ENCODE measurements around the gene PTPRN2. TPM values are rescaled to one million over a fixed set of nuclear protein-coding genes. Genes with fewer than 3 reads are reported as not detected.

Gene PTPRN2
- total and polyA plus RNA-seq, 2 of the 13 experiments (the other 11 are each of a cell fraction or from before 2014, with no cell fraction given) = 2.5 to 24.2 TPM

DNA sequence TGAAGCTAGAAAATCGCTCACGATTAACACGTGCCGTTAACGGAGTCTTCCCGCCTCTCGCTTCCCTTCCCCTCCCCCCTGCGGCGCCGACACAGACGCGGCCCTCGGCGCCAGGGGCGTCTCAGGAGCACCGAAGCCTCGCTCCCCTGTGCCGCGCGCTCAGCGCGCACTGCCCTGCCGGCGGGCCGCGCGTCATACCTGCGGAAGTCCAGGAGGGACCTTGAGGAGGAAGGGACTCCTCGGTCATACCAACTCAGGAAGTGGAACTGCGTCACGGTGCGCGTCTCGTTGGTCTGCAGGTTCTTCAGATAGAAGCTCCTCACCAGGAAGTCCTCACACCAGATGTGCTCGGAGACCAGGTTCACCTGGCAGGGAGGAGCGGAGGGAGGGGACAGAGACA lies 1011.2 kb downstream of the PTPRN2 start:
- 91% methylated on average over 36 of the region's 36 CpGs for WGBS (ENCODE audit: low lambda C conversion rate)
- in situ Hi-C loops (cut with HindIII; ENCODE audit: extremely low pct_ligation_motif_present, low pct_unique_long_range_greater_than_20kb) (no loop called here), intact Hi-C loops (cut with micrococcal nuclease; ENCODE audit: unreplicated experiment) (no loop called here)
- no peak overlapping the region for H3K4me3 ChIP-seq (replicated peaks in 1 of 3; ENCODE audit: insufficient read depth in 1 of 3, low read depth in 2 of 3, low read length in 3 of 3)
- FAIRE-seq = no peak
- H3K79me2 ChIP-seq (ENCODE audit: insufficient read depth, low read length) = no peaks in the 10 kb centered on the region
- no peaks in the 10 kb centered on the region for H4K20me1 ChIP-seq (ENCODE audit: insufficient read depth, low read length)
- BruUV-seq (replicated peaks) = no TSS peak
- ChIA-PET CTCF (ENCODE audit: low intra/inter-chr PET ratio, low total read pairs) (no interaction called here), POLR2A (no interaction called here)
- DNase-seq (ENCODE audit: low spot score) = no peak
- no peak overlapping the region for H2AFZ ChIP-seq (ENCODE audit: low read length)
- no peaks in the 10 kb centered on the region for H3K36me3 ChIP-seq (replicated peaks in 1 of 2; ENCODE audit: control insufficient read depth in 1 of 2, insufficient read depth in 2 of 2, low read length in 2 of 2)
- H3K27ac ChIP-seq (ENCODE audit: extremely low read length, insufficient read depth, low read length) = no peak overlapping the region
- H3K27me3 ChIP-seq (ENCODE audit: control insufficient read depth in 1 of 2, insufficient read depth in 2 of 2, low read length in 2 of 2) = peaks cover 3 to 29% of the 10 kb centered on the region in 2 experiments; a peak in 4 of 5 replicates
- no peak overlapping the region for H3K9ac ChIP-seq (ENCODE audit: insufficient read depth, low read depth, low read length)
- H3K9me3 ChIP-seq (ENCODE audit: low read length) = no peaks in the 10 kb centered on the region
- no peak for ATAC-seq
- no peak overlapping the region for H3K4me2 ChIP-seq (ENCODE audit: low read depth, low read length)
- 0 out of 2 replicates have a peak, but pooled peaks cover 7% of the 10 kb centered on the region for H3K4me1 ChIP-seq (ENCODE audit: insufficient read depth, low read length)
- TF ChIP-seq FOXA3 (CRISPR knock-in tag; IDR thresholded peaks at IDR 0.05) = no peak
- TF ChIP-seq, protein P1, sequence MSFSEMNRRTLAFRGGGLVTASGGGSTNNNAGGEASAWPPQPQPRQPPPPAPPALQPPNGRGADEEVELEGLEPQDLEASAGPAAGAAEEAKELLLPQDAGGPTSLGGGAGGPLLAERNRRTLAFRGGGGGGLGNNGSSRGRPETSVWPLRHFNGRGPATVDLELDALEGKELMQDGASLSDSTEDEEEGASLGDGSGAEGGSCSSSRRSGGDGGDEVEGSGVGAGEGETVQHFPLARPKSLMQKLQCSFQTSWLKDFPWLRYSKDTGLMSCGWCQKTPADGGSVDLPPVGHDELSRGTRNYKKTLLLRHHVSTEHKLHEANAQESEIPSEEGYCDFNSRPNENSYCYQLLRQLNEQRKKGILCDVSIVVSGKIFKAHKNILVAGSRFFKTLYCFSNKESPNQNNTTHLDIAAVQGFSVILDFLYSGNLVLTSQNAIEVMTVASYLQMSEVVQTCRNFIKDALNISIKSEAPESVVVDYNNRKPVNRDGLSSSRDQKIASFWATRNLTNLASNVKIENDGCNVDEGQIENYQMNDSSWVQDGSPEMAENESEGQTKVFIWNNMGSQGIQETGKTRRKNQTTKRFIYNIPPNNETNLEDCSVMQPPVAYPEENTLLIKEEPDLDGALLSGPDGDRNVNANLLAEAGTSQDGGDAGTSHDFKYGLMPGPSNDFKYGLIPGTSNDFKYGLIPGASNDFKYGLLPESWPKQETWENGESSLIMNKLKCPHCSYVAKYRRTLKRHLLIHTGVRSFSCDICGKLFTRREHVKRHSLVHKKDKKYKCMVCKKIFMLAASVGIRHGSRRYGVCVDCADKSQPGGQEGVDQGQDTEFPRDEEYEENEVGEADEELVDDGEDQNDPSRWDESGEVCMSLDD (CRISPR knock-in tag; IDR thresholded peaks at IDR 0.05; ENCODE audit: borderline replicate concordance) = no peak
- no peak for TF ChIP-seq RXRB (CRISPR knock-in tag; IDR thresholded peaks at IDR 0.05; ENCODE audit: borderline replicate concordance)
- TF ChIP-seq KDM5B (CRISPR knock-in tag; IDR thresholded peaks at IDR 0.05; ENCODE audit: borderline replicate concordance) = no peak
- TF ChIP-seq, protein P2, sequence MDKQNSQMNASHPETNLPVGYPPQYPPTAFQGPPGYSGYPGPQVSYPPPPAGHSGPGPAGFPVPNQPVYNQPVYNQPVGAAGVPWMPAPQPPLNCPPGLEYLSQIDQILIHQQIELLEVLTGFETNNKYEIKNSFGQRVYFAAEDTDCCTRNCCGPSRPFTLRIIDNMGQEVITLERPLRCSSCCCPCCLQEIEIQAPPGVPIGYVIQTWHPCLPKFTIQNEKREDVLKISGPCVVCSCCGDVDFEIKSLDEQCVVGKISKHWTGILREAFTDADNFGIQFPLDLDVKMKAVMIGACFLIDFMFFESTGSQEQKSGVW (CRISPR knock-in tag; IDR thresholded peaks at IDR 0.05; ENCODE audit: borderline replicate concordance) = no peak
- TF ChIP-seq TEAD2 (CRISPR knock-in tag; IDR thresholded peaks at IDR 0.05) = no peak
- no peak for TF ChIP-seq TSC22D2 (CRISPR knock-in tag; IDR thresholded peaks at IDR 0.05; ENCODE audit: borderline replicate concordance)
- TF ChIP-seq ZNF75D (CRISPR knock-in tag; IDR thresholded peaks at IDR 0.05; ENCODE audit: borderline replicate concordance) = no peak
- TF ChIP-seq ZNF207 (IDR thresholded peaks at IDR 0.05; ENCODE audit: borderline replicate concordance) = no peak
- no peak for TF ChIP-seq HNRNPLL (IDR thresholded peaks at IDR 0.05; ENCODE audit: low read depth, low read length, poor library complexity, severe bottlenecking)
- TF ChIP-seq, protein P3, sequence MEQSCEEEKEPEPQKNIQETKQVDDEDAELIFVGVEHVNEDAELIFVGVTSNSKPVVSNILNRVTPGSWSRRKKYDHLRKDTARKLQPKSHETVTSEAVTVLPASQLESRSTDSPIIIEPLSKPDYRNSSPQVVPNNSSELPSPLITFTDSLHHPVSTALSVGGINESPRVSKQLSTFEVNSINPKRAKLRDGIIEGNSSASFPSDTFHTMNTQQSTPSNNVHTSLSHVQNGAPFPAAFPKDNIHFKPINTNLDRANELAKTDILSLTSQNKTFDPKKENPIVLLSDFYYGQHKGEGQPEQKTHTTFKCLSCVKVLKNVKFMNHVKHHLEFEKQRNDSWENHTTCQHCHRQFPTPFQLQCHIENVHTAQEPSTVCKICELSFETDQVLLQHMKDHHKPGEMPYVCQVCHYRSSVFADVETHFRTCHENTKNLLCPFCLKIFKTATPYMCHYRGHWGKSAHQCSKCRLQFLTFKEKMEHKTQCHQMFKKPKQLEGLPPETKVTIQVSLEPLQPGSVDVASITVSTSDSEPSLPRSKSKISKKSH (CRISPR knock-in tag; IDR thresholded peaks at IDR 0.05; ENCODE audit: borderline replicate concordance) = no peak
- no peak for TF ChIP-seq GTF2F1 (IDR thresholded peaks at IDR 0.05; ENCODE audit: low read length)
- TF ChIP-seq HDAC2 (CRISPR knock-in tag; IDR thresholded peaks at IDR 0.05) = no peak
- TF ChIP-seq, protein P4, sequence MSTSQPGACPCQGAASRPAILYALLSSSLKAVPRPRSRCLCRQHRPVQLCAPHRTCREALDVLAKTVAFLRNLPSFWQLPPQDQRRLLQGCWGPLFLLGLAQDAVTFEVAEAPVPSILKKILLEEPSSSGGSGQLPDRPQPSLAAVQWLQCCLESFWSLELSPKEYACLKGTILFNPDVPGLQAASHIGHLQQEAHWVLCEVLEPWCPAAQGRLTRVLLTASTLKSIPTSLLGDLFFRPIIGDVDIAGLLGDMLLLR (CRISPR knock-in tag; IDR thresholded peaks at IDR 0.05) = no peak
- TF ChIP-seq HOXA5 (CRISPR knock-in tag; IDR thresholded peaks at IDR 0.05) = no peak
